T-helper 17 cell (primary cell): ENCODE measurements around the gene MTAP. TPM values are rescaled to one million over a fixed set of nuclear protein-coding genes. Genes with fewer than 3 reads are reported as not detected.
"Not testable (repeated sequence)": the region's sequence is repeated elsewhere in the genome, so short reads cannot be mapped to it uniquely, and the experiment has no call there.

ENCODE experiments used
- ATAC-seq: fragments of 150-1000 bp; cut with Tn5 transposase; 2 replicates; pipeline ENCODE4 v1.10.0; 2021; ENCODE audit warnings: mild to moderate bottlenecking, moderate library complexity
- DNase-seq, 3 donors: peaks; one replicate each; pipeline versions ENCODE4 v3.0.0 to v3.0.0-alpha.2; 2020 to 2021
- H3K9me3 ChIP-seq: one replicate; pipeline ENCODE4 v1.7.0; 2013; ENCODE audit warnings: low read length, mild to moderate bottlenecking; ENCODE audit not compliant: control insufficient read depth, poor library complexity, severe bottlenecking
- H3K27ac Mint-ChIP-seq: one replicate; pipeline ENCODE4 v1.8.0; 2022; ENCODE audit warnings: mild to moderate bottlenecking, moderate library complexity, mixed read lengths
- H3K27me3 Mint-ChIP-seq: one replicate; pipeline ENCODE4 v1.8.0; 2022; ENCODE audit warnings: mixed read lengths
- H3K36me3 Mint-ChIP-seq: one replicate; pipeline ENCODE4 v1.8.0; 2022; ENCODE audit warnings: low read depth, mixed read lengths
- H3K4me1 Mint-ChIP-seq: one replicate; pipeline ENCODE4 v1.8.0; 2022; ENCODE audit warnings: mild to moderate bottlenecking, mixed read lengths
- H3K4me3 Mint-ChIP-seq: one replicate; pipeline ENCODE4 v1.8.0; 2022; ENCODE audit warnings: mild to moderate bottlenecking, moderate library complexity, mixed read lengths
- total RNA-seq, 4 donors: library from RNA in 2 of 4; stranded (reverse) in 2 of 4; gene quantifications; one replicate each; pipeline ENCODE4 v1.2.3 and lab custom pipeline; 2022 to 2026

The MTAP gene
- total RNA-seq, 2 donors from 2014 or later, result 26.2 to 28.8 TPM

DNA sequence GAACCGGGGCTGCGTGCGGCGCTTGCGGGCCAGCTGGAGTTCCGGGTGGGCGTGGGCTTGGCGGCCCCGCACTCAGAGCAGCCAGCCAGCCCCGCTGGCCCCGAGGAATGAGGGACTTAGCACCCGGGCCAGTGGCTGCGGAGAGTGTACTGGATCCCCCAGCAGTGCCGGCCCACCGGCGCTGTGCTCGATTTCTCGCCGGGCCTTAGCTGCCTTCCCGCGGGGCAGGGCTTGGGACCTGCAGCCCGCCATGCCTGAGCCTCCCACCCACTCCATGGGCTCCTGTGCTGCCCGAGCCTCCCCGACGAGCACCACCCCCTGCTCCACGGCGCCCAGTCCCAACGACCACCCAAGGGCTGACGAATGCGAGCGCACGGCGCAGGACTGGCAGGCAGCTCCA lies 156.8 kb downstream of the MTAP start:
- not testable (repeated sequence) for H3K9me3 ChIP-seq, H3K4me3 Mint-ChIP-seq, H3K4me1 Mint-ChIP-seq, H3K27ac Mint-ChIP-seq, ATAC-seq, DNase-seq, H3K36me3 Mint-ChIP-seq
- peaks cover 50% of the 10 kb centered on the region for H3K27me3 Mint-ChIP-seq

- DNase-seq, result no peak
- Mint-ChIP-seq H3K27ac (no peak overlapping the region), H3K4me1 (peaks cover 10% of the 10 kb centered on the region), H3K4me3 (no peak overlapping the region), H3K36me3 (peaks cover 3% of the 10 kb centered on the region), H3K27me3 (peaks cover 66% of the 10 kb centered on the region)
- no peak for ATAC-seq
- peaks cover 10% of the 10 kb centered on the region for H3K9me3 ChIP-seq
Measured at GRCh38 chr9:21961569-21961968, 159.1 kb downstream of the MTAP start.

GRCh38 chr9:21964925-21965385 lies 162.5 kb downstream of the MTAP start:
- Mint-ChIP-seq H3K4me3 (peak overlapping the region; percentile 71), H3K27me3 (peaks cover 87% of the 10 kb centered on the region), H3K27ac (peak overlapping the region; percentile 72), H3K36me3 (peaks cover 9% of the 10 kb centered on the region), H3K4me1 (peaks cover 15% of the 10 kb centered on the region)
- H3K9me3 ChIP-seq, result peaks cover 38% of the 10 kb centered on the region
- ATAC-seq, result peak; percentile 88
- DNase-seq, result peak; percentile 41 to 59 (median 54)

- DNase-seq (no peak), ATAC-seq (peak; percentile 61)
- Mint-ChIP-seq H3K36me3 (peaks cover 9% of the 10 kb centered on the region), H3K27me3 (peaks cover 87% of the 10 kb centered on the region), H3K4me1 (peaks cover 15% of the 10 kb centered on the region), H3K4me3 (peak overlapping the region; percentile 71), H3K27ac (peak overlapping the region; percentile 72)
- peaks cover 40% of the 10 kb centered on the region for H3K9me3 ChIP-seq
Measured at GRCh38 chr9:21965401-21965951, 163.0 kb downstream of the MTAP start.

DNA sequence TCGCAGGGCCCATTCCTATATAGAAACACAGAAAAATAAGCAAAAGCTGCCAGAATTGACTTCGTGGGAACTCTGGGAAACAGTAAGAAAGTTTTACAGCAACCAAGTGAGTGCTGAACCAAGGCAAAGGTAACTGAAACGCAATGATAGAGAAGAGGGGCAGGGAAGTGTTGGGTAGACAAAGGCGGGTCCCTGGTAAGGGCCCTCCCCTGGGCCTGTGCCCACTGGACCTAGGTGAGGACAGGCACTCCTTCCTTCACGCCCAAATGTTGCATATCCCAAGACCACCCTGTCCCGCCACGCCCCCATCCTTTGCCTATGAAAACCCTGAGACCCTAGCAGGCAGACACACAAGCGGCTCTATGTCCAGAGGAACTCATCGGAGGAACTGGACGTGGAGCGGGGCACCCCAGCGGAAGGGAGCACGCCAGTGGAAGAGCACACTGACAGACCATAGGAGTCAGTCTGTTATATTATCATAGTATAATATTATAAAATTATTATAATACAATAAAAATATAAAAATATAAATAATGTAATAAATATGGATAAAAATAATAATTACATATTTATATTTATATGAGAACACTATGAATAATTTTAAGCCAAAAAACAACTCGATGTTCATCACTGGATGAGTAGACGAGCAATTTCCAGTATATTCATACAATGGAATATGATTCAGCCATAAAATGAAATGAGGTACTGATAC lies 163.9 kb downstream of the MTAP start:
- DNase-seq (no peak), ATAC-seq (no peak)
- Mint-ChIP-seq H3K27me3 (peaks cover 87% of the 10 kb centered on the region), H3K27ac (peak overlapping the region; percentile 79), H3K4me1 (peaks cover 18% of the 10 kb centered on the region), H3K36me3 (peaks cover 11% of the 10 kb centered on the region), H3K4me3 (peak overlapping the region; percentile 71)
- peaks cover 43% of the 10 kb centered on the region for H3K9me3 ChIP-seq

DNA sequence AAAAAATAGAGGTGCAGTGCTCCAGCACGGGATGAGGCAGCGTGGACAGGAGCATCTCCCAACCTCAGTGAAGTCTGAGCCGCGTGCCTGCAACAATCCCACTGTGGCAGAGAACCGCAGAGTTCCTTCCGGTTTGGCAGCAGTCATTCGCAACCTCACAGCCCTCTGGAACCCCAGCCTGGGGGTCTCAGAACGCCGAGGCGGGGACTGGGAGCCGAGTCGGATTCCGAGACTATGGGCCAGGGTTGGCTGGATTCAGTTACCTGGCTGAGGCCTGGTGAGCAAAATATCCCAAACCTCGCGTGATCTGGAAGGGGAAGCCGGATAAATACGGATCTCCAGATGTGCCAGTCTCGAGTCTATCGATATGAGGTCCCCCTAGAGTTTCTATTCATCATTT lies 164.7 kb downstream of the MTAP start:
- H3K9me3 ChIP-seq, result peaks cover 43% of the 10 kb centered on the region
- H3K4me3 Mint-ChIP-seq, result no peak overlapping the region

GRCh38 chr9:21967702-21968101 lies 165.3 kb downstream of the MTAP start:
- peaks cover 46% of the 10 kb centered on the region for H3K9me3 ChIP-seq
- H3K36me3 Mint-ChIP-seq, result peaks cover 11% of the 10 kb centered on the region
- H3K4me1 Mint-ChIP-seq, result peaks cover 20% of the 10 kb centered on the region
- no peak overlapping the region for H3K4me3 Mint-ChIP-seq
- peak overlapping the region; percentile 79 for H3K27ac Mint-ChIP-seq
- no peak for DNase-seq
- peaks cover 87% of the 10 kb centered on the region for H3K27me3 Mint-ChIP-seq
- ATAC-seq, result no peak

More for the DNA sequence above, 164.7 kb downstream of the MTAP start:
- Mint-ChIP-seq H3K36me3 (peaks cover 11% of the 10 kb centered on the region), H3K4me1 (peaks cover 20% of the 10 kb centered on the region), H3K27me3 (peaks cover 87% of the 10 kb centered on the region), H3K27ac (peak overlapping the region; percentile 79)
- no peak for DNase-seq
- ATAC-seq, result no peak

GRCh38 chr9:21968331-21969010 lies 166.0 kb downstream of the MTAP start:
- DNase-seq (no peak), ATAC-seq (no peak)
- Mint-ChIP-seq H3K36me3 (peaks cover 11% of the 10 kb centered on the region), H3K4me3 (peak overlapping the region; percentile 46), H3K4me1 (peaks cover 20% of the 10 kb centered on the region), H3K27ac (peak overlapping the region; percentile 79), H3K27me3 (peaks cover 83% of the 10 kb centered on the region)
- peaks cover 41% of the 10 kb centered on the region for H3K9me3 ChIP-seq

GRCh38 chr9:21969011-21969940 lies 166.8 kb downstream of the MTAP start:
- DNase-seq (no peak), ATAC-seq (no peak)
- Mint-ChIP-seq H3K4me1 (peaks cover 23% of the 10 kb centered on the region), H3K4me3 (peak overlapping the region; percentile 46), H3K36me3 (peaks cover 11% of the 10 kb centered on the region), H3K27ac (peak overlapping the region; percentile 79), H3K27me3 (peaks cover 83% of the 10 kb centered on the region)
- peaks cover 44% of the 10 kb centered on the region for H3K9me3 ChIP-seq

DNA sequence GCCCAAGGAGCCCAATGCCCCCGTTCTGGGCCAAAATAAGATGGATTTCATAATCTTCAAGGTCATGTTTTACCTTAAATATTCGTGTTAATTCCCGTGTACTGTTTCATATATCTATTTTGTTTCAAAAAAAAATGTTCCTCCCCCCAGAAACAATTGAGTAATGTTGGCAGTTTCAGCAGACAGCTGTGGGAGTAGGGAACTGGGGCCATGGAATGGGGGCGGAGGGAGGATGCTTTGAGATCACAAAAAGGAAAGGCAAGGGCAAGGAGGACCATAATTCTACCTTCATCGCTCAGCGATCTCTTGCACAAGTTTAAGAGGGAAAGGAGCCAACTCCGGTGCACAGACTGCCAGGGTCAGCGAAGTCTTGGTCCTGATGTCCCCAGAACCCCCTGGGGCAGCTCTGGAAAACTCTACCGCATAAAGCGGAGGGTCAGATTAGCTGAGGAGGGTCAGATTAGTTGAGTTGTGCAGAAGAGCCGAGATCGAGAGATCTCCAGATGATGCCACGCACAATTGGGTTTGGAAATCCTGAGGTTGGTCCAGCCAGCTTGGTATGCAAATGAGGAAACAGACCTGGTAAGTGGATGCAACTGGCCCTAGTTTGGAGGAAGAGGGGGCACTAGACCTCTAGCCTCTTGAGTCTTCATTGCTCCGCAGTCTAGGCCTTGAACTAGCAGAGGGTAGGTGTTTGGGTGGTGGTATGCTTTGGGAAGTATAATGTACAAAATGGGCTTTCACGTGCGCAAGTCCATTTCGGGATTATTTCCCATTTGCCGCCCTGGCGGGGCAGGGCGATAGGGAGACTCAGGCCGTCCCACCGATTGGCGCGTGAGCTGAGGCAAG lies 167.7 kb downstream of the MTAP start:
- DNase-seq, result no peak
- Mint-ChIP-seq H3K27ac (peak overlapping the region; percentile 32), H3K36me3 (peaks cover 13% of the 10 kb centered on the region), H3K4me1 (peaks cover 30% of the 10 kb centered on the region), H3K4me3 (no peak overlapping the region), H3K27me3 (peaks cover 83% of the 10 kb centered on the region)
- ATAC-seq, result no peak
- H3K9me3 ChIP-seq, result peaks cover 42% of the 10 kb centered on the region

- peaks cover 26% of the 10 kb centered on the region for H3K4me1 Mint-ChIP-seq
- ATAC-seq, result no peak
- peak overlapping the region; percentile 3 for H3K4me3 Mint-ChIP-seq
- peaks cover 83% of the 10 kb centered on the region for H3K27me3 Mint-ChIP-seq
- peaks cover 10% of the 10 kb centered on the region for H3K36me3 Mint-ChIP-seq
- H3K27ac Mint-ChIP-seq, result peak overlapping the region; percentile 32
- no peak for DNase-seq
- peaks cover 42% of the 10 kb centered on the region for H3K9me3 ChIP-seq
Measured at GRCh38 chr9:21970800-21971640, 168.6 kb downstream of the MTAP start.
